SK-N-SH (cell line): ENCODE data around the gene MGAT4B. TPM values are rescaled to one million over a fixed set of nuclear protein-coding genes. Genes with fewer than 3 reads are reported as not detected.

Source experiments
- CTCF ChIA-PET: fragments of 300-600, 350-600 bp; formaldehyde crosslinking; extraction: SDS; loops from one replicate; lab custom pipeline; 2021; lab: Yijun Ruan, JAX
- POLR2A ChIA-PET: fragments of 350-600 bp; sonication (Branson Sonifier 250); formaldehyde crosslinking; extraction: SDS; loops from one replicate; lab custom pipeline; 2020; ENCODE audit warnings: antibody characterized with exemption, inconsistent platforms; lab: Yijun Ruan, JAX
- DNase-seq: peaks from one replicate; pipeline ENCODE4 v3.0.0; 2012
- H2AFZ ChIP-seq: fragments of 200-600 bp; sonication (generic); 2 replicates; pipeline ENCODE4 v1.8.1; 2016; ENCODE audit warnings: antibody characterized with exemption, mild to moderate bottlenecking, low read depth
- H3F3A ChIP-seq: fragments of 200-600 bp; sonication (generic); replicated peaks from 2 replicates; pipeline ENCODE3; 2016; ENCODE audit warnings: antibody characterized with exemption, mild to moderate bottlenecking; ENCODE audit not compliant: insufficient read depth
- H3K27ac ChIP-seq, 2 experiments: fragments of 200-500 bp in 1 of 2; fragments of 200-600 bp in 1 of 2; sonication (Bioruptor generic) in 1 of 2; sonication (generic), shearing (Covaris generic) in 1 of 2; 2 replicates each; pipeline versions ENCODE4 v1.5.1 to v1.6.1; 2014 to 2016; ENCODE audit warnings: low read depth in 2 of 2, inconsistent platforms in 1 of 2, low read length in 1 of 2, mild to moderate bottlenecking in 1 of 2, mixed read lengths in 1 of 2
- H3K27me3 ChIP-seq: fragments of 200-600 bp; sonication (generic), shearing (Covaris generic); 2 replicates; pipeline ENCODE4 v1.6.1; 2016; ENCODE audit warnings: mixed run types; ENCODE audit not compliant: insufficient read depth
- H3K36me3 ChIP-seq, 2 experiments: fragments of 200-500 bp in 1 of 2; fragments of 200-600 bp in 1 of 2; sonication (Bioruptor generic) in 1 of 2; sonication (generic) in 1 of 2; replicated peaks in 1 of 2; 2 replicates each; pipeline versions ENCODE3 to v1.5.1; 2014 to 2016; ENCODE audit warnings: low read length in 1 of 2, mild to moderate bottlenecking in 1 of 2; ENCODE audit not compliant: insufficient read depth in 2 of 2, control insufficient read depth in 1 of 2
- H3K4me1 ChIP-seq, 2 experiments: fragments of 200-500 bp in 1 of 2; fragments of 200-600 bp in 1 of 2; sonication (Bioruptor generic) in 1 of 2; sonication (generic), shearing (Covaris generic) in 1 of 2; 2 replicates each; pipeline versions ENCODE4 v1.5.1 to v1.6.1; 2014 to 2016; ENCODE audit warnings: low read depth in 1 of 2, low read length in 1 of 2, mixed run types in 1 of 2; ENCODE audit not compliant: insufficient read depth in 2 of 2, control insufficient read depth in 1 of 2
- H3K4me2 ChIP-seq: fragments of 200-600 bp; sonication (generic), shearing (Covaris generic); 2 replicates; pipeline ENCODE4 v1.6.1; 2017; ENCODE audit warnings: mixed run types
- H3K4me3 ChIP-seq, 2 experiments: fragments of 200-500 bp in 1 of 2; fragments of 200-600 bp in 1 of 2; sonication (Bioruptor generic) in 1 of 2; sonication (generic), shearing (Covaris generic) in 1 of 2; 2 replicates each; pipeline versions ENCODE4 v1.5.1 to v1.8.1; 2014 to 2016; ENCODE audit warnings: low read depth in 2 of 2, inconsistent platforms in 1 of 2, low read length in 1 of 2, mild to moderate bottlenecking in 1 of 2, mixed read lengths in 1 of 2, moderate library complexity in 1 of 2
- H3K79me2 ChIP-seq: fragments of 200-600 bp; sonication (generic); 2 replicates; pipeline ENCODE4 v1.8.1; 2017; ENCODE audit warnings: mild to moderate bottlenecking; ENCODE audit not compliant: insufficient read depth
- H3K9ac ChIP-seq: fragments of 200-600 bp; sonication (generic); 2 replicates; pipeline ENCODE4 v1.6.1; 2017; ENCODE audit warnings: mixed run types
- H3K9me2 ChIP-seq: fragments of 200-600 bp; sonication (generic); 2 replicates; pipeline ENCODE4 v1.6.1; 2017; ENCODE audit warnings: mixed run types
- H3K9me3 ChIP-seq: fragments of 200-600 bp; sonication (generic); 2 replicates; pipeline ENCODE4 v1.6.1; 2017; ENCODE audit warnings: mixed run types, mild to moderate bottlenecking, moderate library complexity
- H4K20me1 ChIP-seq: fragments of 200-600 bp; sonication (generic); 2 replicates; pipeline ENCODE4 v1.6.1; 2017; ENCODE audit warnings: mild to moderate bottlenecking, mixed run types; ENCODE audit not compliant: insufficient read depth
- CHD2 ChIP-seq: fragments of 150-350 bp; IDR thresholded peaks from 2 replicates; pipeline ENCODE4 v1.6.1; 2018; ENCODE audit warnings: low read length; ENCODE audit not compliant: partially characterized antibody
- EP300 ChIP-seq, 2 experiments: IDR thresholded peaks; 2 replicates each; pipeline versions ENCODE4 v1.4.0 to v1.6.1; 2012; ENCODE audit warnings: borderline replicate concordance in 1 of 2, low read depth in 1 of 2, low read length in 1 of 2
- FOSL2 ChIP-seq: IDR thresholded peaks from 2 replicates; pipeline ENCODE4 v1.4.0; 2012; ENCODE audit warnings: low read depth, mild to moderate bottlenecking, moderate library complexity, borderline replicate concordance
- FOXM1 ChIP-seq: IDR thresholded peaks from 2 replicates; pipeline ENCODE4 v1.4.0; 2012; ENCODE audit warnings: low read depth, mild to moderate bottlenecking
- MEF2A ChIP-seq: IDR thresholded peaks from 2 replicates; pipeline ENCODE4 v1.4.0; 2012; ENCODE audit warnings: low read depth, borderline replicate concordance
- MXI1 ChIP-seq: IDR thresholded peaks from 2 replicates; pipeline ENCODE4 v1.6.1; 2012; ENCODE audit warnings: mild to moderate bottlenecking, low read depth, low read length, improper control_type of control experiment
- RAD21 ChIP-seq: IDR thresholded peaks from 2 replicates; pipeline ENCODE4 v1.6.1; 2012; ENCODE audit warnings: mild to moderate bottlenecking, low read length
- RCOR1 ChIP-seq: fragments of 150-350 bp; IDR thresholded peaks from 2 replicates; pipeline ENCODE4 v1.6.1; 2017; ENCODE audit warnings: antibody characterized with exemption, low read length
- RFX5 ChIP-seq: IDR thresholded peaks from 2 replicates; pipeline ENCODE4 v1.6.1; 2012; ENCODE audit warnings: mild to moderate bottlenecking, improper control_type of control experiment, low read length
- RXRA ChIP-seq: IDR thresholded peaks from 2 replicates; pipeline ENCODE4 v1.4.0; 2012; ENCODE audit warnings: low read depth, mild to moderate bottlenecking, borderline replicate concordance
- SIN3A ChIP-seq: IDR thresholded peaks from 2 replicates; pipeline ENCODE4 v1.6.1; 2012; ENCODE audit warnings: low read depth, mild to moderate bottlenecking, low read length, moderate library complexity, borderline replicate concordance
- SMC3 ChIP-seq: IDR thresholded peaks from 2 replicates; pipeline ENCODE4 v1.6.1; 2012; ENCODE audit warnings: low read depth, low read length, improper control_type of control experiment
- TAF1 ChIP-seq: IDR thresholded peaks from 2 replicates; pipeline ENCODE4 v1.6.1; 2012; ENCODE audit warnings: low read depth, mild to moderate bottlenecking, low read length, moderate library complexity, borderline replicate concordance
- TCF12 ChIP-seq: IDR thresholded peaks from 2 replicates; pipeline ENCODE4 v1.4.0; 2012
- ZBTB33 ChIP-seq: IDR thresholded peaks from 2 replicates; pipeline ENCODE4 v1.4.0; 2012; ENCODE audit warnings: low read depth, borderline replicate concordance
- WGBS: methylation state at CpG from one replicate; pipeline ENCODE4 v1.1.6; 2017; ENCODE audit warnings: low lambda C conversion rate; 5-methylcytosine and 5-hydroxymethylcytosine counted together
- polyA plus RNA-seq, 3 experiments: library from polyadenylated mRNA; depleted of rRNA; stranded (reverse); fragments of >200 nt; gene quantifications; 2 replicates each; pipeline ENCODE4 v1.2.3, GENCODE V29; 2012
- TF ChIP-seq, protein P1 (sequence below): IDR thresholded peaks from 2 replicates; pipeline ENCODE4 v1.4.0; 2012; ENCODE audit warnings: low read depth, borderline replicate concordance
- TF ChIP-seq, protein P2 (sequence below): IDR thresholded peaks from 2 replicates; pipeline ENCODE4 v1.4.0; 2012; ENCODE audit warnings: low read depth

The MGAT4B gene
- polyA plus RNA-seq, 1 of the 3 experiments (the other 2 are of a cell fraction) = 190 TPM

- peaks cover 0 to 49% of the 10 kb centered on the region in 2 experiments for H3K36me3 ChIP-seq
- no peak overlapping the region for H3K4me2 ChIP-seq
- no peaks in the 10 kb centered on the region for H3K27me3 ChIP-seq
- no peaks in the 10 kb centered on the region for H3K9me2 ChIP-seq
- peaks cover 16 to 28% of the 10 kb centered on the region in 2 experiments; a peak in 3 of 4 replicates for H3K4me1 ChIP-seq
- H3K4me3 ChIP-seq = no peak overlapping the region
- H3K9me3 ChIP-seq = no peaks in the 10 kb centered on the region
- H3K79me2 ChIP-seq = peaks cover 43% of the 10 kb centered on the region
- peaks cover 4% of the 10 kb centered on the region for H3F3A ChIP-seq
- no peak for DNase-seq
- WGBS = 81% methylated on average over 6 of the region's 12 CpGs
- H2AFZ ChIP-seq = no peak overlapping the region
- TF ChIP-seq RCOR1 (no peak), MXI1 (no peak), RXRA (no peak), ZBTB33 (no peak), MEF2A (no peak), FOSL2 (no peak)
- TF ChIP-seq, all 33 proteins: peak for 0
- H4K20me1 ChIP-seq = peaks cover 37% of the 10 kb centered on the region
- no peak overlapping the region for H3K9ac ChIP-seq
- H3K27ac ChIP-seq = no peak overlapping the region
- POLR2A ChIA-PET = no interaction called here
- CTCF ChIA-PET = interaction anchor here (1.1 to 2.2 kb wide), 2 partner anchors 12 to 38 kb away, joined by 3 to 9 read pairs; no protein-coding TSS in a partner anchor
Observed at GRCh38 chr5:179800696-179801201, 5.9 kb downstream of the MGAT4B start.

GRCh38 chr5:179800071-179800695 lies 6.5 kb downstream of the MGAT4B start:
- 95% methylated on average over 16 of the region's 21 CpGs for WGBS
- H4K20me1 ChIP-seq = peaks cover 33% of the 10 kb centered on the region
- POLR2A ChIA-PET = no interaction called here

DNA sequence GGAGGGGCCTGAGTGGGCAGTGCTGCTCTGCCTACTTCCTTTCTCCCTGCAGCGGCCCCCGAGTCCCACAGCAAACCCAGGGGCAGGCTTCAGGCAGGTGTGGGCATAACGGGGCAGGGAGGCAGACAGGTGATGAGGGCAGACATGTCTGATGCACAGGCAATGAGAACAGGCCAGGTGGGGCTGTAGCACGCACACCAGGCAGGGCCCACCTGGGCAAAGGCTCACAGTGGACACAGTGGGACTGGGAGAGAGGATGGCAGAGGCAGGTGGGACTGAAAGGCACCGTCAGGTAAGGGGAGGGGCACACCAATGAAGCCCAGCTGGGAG lies 7.1 kb downstream of the MGAT4B start:
- no peaks in the 10 kb centered on the region for H3K27me3 ChIP-seq
- no peaks in the 10 kb centered on the region for H3K9me2 ChIP-seq
- peaks cover 4% of the 10 kb centered on the region for H3F3A ChIP-seq
- peaks cover 32% of the 10 kb centered on the region for H3K79me2 ChIP-seq
- H3K4me2 ChIP-seq = no peak overlapping the region
- no peaks in the 10 kb centered on the region for H3K9me3 ChIP-seq
- ChIA-PET CTCF (no interaction called here), POLR2A (no interaction called here)
- peaks cover 0 to 49% of the 10 kb centered on the region in 2 experiments for H3K36me3 ChIP-seq
- H3K9ac ChIP-seq = no peak overlapping the region
- WGBS = 94% methylated on average over 2 of the region's 5 CpGs
- peaks cover 27% of the 10 kb centered on the region for H4K20me1 ChIP-seq
- H3K4me3 ChIP-seq = no peak overlapping the region
- H3K27ac ChIP-seq = no peak overlapping the region
- DNase-seq = no peak
- TF ChIP-seq RCOR1 (no peak), RAD21 (no peak), FOXM1 (no peak), MXI1 (no peak), SMC3 (no peak), SIN3A (no peak), TAF1 (no peak), ZBTB33 (no peak), RFX5 (no peak), TCF12 (no peak), CHD2 (no peak)
- TF ChIP-seq, protein P1, sequence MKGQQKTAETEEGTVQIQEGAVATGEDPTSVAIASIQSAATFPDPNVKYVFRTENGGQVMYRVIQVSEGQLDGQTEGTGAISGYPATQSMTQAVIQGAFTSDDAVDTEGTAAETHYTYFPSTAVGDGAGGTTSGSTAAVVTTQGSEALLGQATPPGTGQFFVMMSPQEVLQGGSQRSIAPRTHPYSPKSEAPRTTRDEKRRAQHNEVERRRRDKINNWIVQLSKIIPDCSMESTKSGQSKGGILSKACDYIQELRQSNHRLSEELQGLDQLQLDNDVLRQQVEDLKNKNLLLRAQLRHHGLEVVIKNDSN = no peak
- TF ChIP-seq, protein P2, sequence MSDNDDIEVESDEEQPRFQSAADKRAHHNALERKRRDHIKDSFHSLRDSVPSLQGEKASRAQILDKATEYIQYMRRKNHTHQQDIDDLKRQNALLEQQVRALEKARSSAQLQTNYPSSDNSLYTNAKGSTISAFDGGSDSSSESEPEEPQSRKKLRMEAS = no peak
- H3K4me1 ChIP-seq = peaks cover 12 to 28% of the 10 kb centered on the region in 2 experiments; a peak in 3 of 4 replicates
- H2AFZ ChIP-seq = no peak overlapping the region

More at GRCh38 chr5:179800071-179800695, 6.5 kb downstream of the MGAT4B start:
- H3K4me3 ChIP-seq = no peak overlapping the region
- H3K79me2 ChIP-seq = peaks cover 38% of the 10 kb centered on the region
- no peak for TF ChIP-seq EP300 (IDR thresholded peaks at IDR 0.05; ENCODE audit: borderline replicate concordance in 1 of 2, low read depth in 1 of 2, low read length in 1 of 2)
- H3K9me2 ChIP-seq = no peaks in the 10 kb centered on the region
- peaks cover 0 to 49% of the 10 kb centered on the region in 2 experiments for H3K36me3 ChIP-seq
- H3K4me2 ChIP-seq = no peak overlapping the region
- DNase-seq = no peak
- CTCF ChIA-PET = no interaction called here
- no peak overlapping the region for H2AFZ ChIP-seq
- H3K9ac ChIP-seq = no peak overlapping the region
- H3K27me3 ChIP-seq = no peaks in the 10 kb centered on the region
- no peaks in the 10 kb centered on the region for H3K9me3 ChIP-seq
- no peak overlapping the region for H3K27ac ChIP-seq
- H3F3A ChIP-seq = peaks cover 4% of the 10 kb centered on the region
- peaks cover 16 to 31% of the 10 kb centered on the region in 2 experiments; a peak in 3 of 4 replicates for H3K4me1 ChIP-seq
